SK-N-DZ (cell line): ENCODE results near the gene MCF2L2.

Experiments used
- DNase-seq: peaks from one replicate; pipeline ENCODE4 v3.0.0-alpha.2; 2015; ENCODE audit warnings: low spot score
- small RNA-seq, 2 experiments: library from RNA; depleted of rRNA; stranded (forward); fragments of <200 nt; gene quantifications; one replicate each; pipeline ENCODE3, GENCODE V24; 2014

MCF2L2 gene

DNA sequence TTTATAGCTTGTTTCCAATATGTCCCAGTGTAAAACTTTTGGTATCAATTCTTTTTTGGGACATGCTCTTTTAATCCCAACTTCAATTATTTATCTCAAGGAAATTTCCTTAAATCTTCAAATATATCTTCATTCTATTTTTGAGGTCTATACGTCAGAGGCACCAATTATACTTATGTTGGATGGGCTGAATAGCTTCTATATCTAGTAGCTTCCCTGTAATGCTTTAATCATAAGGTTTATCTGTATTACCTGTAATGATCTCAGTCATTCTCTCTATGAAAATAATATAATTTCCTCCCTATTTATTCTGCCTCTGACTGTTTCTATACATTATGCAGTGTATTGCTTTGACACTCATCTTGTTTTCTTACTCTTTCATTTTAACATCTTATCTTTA is 299.2 kb downstream of the MCF2L2 start:
- DNase-seq, result no peak

DNA sequence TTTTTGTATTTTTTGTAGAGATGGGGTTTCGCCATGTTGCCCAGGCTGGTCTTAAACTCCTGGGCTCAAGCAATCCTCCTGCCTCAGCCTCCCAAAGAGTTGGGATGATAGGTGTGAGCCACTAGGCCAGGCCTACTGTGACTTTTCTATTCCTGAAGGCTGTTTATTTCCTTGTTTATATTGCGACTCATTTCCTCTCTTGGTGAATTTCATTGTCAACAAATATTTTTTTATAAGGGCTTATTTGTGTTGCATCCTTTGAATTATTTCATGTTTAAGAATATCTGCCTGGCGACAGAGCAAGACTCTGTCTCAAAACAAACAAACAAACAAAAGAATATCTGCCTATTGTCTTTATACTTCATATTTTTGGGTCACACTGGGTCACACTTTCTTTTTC is 299.7 kb downstream of the MCF2L2 start:
- no peak for DNase-seq

Small RNA genes within 50 kb of the gene (small RNA-seq; reads per million reads assigned to genes)
- gene RF00092, result 0 reads per million in 2 experiments
- 0 to 0.04 reads per million in 2 experiments for gene RF00394
- gene RF01241, result 0 to 0.04 reads per million in 2 experiments
- gene RNA5SP151, result 0 to 0.03 reads per million in 2 experiments
- 3.3 to 11.1 reads per million in 2 experiments for gene SNORA63D
